Measurements from ENCODE around the gene BLTP1. TPM values are rescaled to one million over a fixed set of nuclear protein-coding genes. Genes with fewer than 3 reads are reported as not detected.

BLTP1 gene
- total RNA-seq, 1 experiment from 2014 or later = 164 TPM

DNA sequence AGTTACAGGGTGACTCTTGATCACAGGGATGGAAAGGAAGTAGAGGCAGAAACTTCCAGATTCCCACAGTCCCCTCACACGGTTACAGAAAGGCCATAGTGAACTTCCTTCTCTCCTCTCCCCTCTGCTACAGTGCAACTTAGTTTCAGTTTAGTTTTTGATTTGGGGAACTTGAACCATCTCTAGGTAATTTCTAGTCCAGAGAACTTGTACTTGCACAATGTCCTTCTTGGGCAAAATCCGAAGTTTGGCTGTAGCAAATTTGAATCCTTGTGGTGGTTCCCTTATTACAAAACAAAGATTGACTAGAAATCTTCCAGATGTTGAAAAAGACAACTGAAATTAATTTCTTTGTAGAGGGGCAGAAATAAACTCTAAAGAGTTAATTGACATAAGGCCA lies 1.2 kb upstream of the BLTP1 start:
- no peak overlapping the region for H3K9ac ChIP-seq (ENCODE audit: low read length)
- H3K4me2 ChIP-seq (ENCODE audit: low read depth, low read length, poor library complexity, severe bottlenecking) = peak overlapping the region; percentile 90
- H3K9me3 ChIP-seq (ENCODE audit: low read length) = no peaks in the 10 kb centered on the region
- peaks cover 35% of the 10 kb centered on the region for H3K79me2 ChIP-seq (ENCODE audit: low read length)
- no peaks in the 10 kb centered on the region for H4K20me1 ChIP-seq (ENCODE audit: insufficient read depth, low read depth, low read length)
- peak; percentile 52 for DNase-seq
- H3K36me3 ChIP-seq (ENCODE audit: insufficient read depth, low read length) = peaks cover 4% of the 10 kb centered on the region
- H3K4me3 ChIP-seq (ENCODE audit: low read length) = peak overlapping the region; percentile 93; the same call in 1 of the 2 replicates
- peaks cover 30% of the 10 kb centered on the region for H3K4me1 ChIP-seq (ENCODE audit: low read length)
- H3K27me3 ChIP-seq (ENCODE audit: low read length) = no peaks in the 10 kb centered on the region
- no peaks in the 10 kb centered on the region for H3K9me2 ChIP-seq (replicated peaks; ENCODE audit: insufficient read depth, low read length)
- no peak overlapping the region; the same call in 1 of the 2 replicates for H3K27ac ChIP-seq (ENCODE audit: low read length)
- peak overlapping the region; percentile 26 for H2AFZ ChIP-seq (ENCODE audit: low read length)

DNA sequence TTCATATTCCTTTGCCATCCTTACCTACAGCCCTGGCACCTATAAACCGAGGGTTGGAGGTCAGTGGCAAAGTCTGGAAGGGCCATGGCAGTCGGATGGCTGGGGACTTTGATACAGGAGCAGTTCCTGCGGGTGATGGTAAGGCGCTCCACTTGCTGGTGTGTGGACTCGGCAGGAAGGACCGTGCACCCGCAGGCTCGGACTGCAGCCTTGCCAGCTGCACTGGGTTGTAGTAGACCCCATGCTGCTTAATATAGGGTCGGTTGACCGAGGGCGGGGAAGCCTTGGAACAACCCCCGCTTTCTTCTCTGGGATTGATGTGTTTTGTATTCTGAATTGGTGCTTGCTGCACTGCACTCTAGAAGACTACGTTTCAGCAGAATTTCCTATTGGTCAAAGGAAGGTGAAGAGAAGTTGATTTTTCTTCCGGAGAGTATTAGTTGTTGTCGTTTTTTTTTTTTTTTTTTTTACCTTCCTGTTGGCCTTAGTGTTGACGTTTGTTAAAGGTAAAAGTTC lies 638 bp downstream of the BLTP1 start:
- Histone ChIP-seq H3K9me2 (replicated peaks; ENCODE audit: insufficient read depth, low read length) (no peaks in the 10 kb centered on the region), H4K20me1 (ENCODE audit: insufficient read depth, low read depth, low read length) (no peaks in the 10 kb centered on the region), H3K4me1 (ENCODE audit: low read length) (peaks cover 33% of the 10 kb centered on the region), H3K4me2 (ENCODE audit: low read depth, low read length, poor library complexity, severe bottlenecking) (peak overlapping the region; percentile 90), H3K9me3 (ENCODE audit: low read length) (no peaks in the 10 kb centered on the region), H3K36me3 (ENCODE audit: insufficient read depth, low read length) (peaks cover 10% of the 10 kb centered on the region), H3K27me3 (ENCODE audit: low read length) (no peaks in the 10 kb centered on the region), H3K79me2 (ENCODE audit: low read length) (peaks cover 54% of the 10 kb centered on the region), H3K27ac (ENCODE audit: low read length) (peak overlapping the region; percentile 68), H3K4me3 (ENCODE audit: low read length) (peak overlapping the region; percentile 93), H2AFZ (ENCODE audit: low read length) (peak overlapping the region; percentile 33; the same call in 1 of the 2 replicates), H3K9ac (ENCODE audit: low read length) (peak overlapping the region; percentile 88)
- peak; percentile 72 for DNase-seq

- Histone ChIP-seq H3K4me2 (ENCODE audit: low read depth, low read length, poor library complexity, severe bottlenecking) (no peak overlapping the region), H2AFZ (ENCODE audit: low read length) (no peak overlapping the region)
Measured at GRCh38 chr4:122156819-122157218, 4.7 kb downstream of the BLTP1 start.

DNA sequence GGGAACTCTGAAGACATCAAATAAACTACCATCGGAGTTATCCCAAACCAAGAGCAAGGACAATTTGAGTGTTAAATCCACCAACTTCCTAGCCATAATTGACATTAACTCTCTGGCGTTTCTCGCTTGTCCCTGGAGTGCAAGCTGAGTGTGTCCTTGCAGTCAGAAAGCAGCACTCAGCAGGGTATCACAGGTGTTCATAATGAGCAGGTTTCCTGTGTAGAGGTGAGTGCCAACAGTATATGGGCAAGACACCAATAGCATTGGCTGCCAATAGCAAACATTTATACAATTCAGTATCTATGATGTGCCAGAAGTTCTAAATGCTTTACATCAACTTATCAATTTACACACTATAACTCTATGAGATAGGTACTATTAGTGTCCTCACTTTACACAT lies 11.2 kb downstream of the BLTP1 start:
- Histone ChIP-seq H3K9ac (ENCODE audit: low read length) (no peak overlapping the region), H3K27ac (ENCODE audit: low read length) (no peak overlapping the region), H3K9me3 (ENCODE audit: low read length) (no peaks in the 10 kb centered on the region), H3K4me2 (ENCODE audit: low read depth, low read length, poor library complexity, severe bottlenecking) (no peak overlapping the region), H3K79me2 (ENCODE audit: low read length) (peaks cover 83% of the 10 kb centered on the region), H3K36me3 (ENCODE audit: insufficient read depth, low read length) (peaks cover 5% of the 10 kb centered on the region; the same call in 1 of the 2 replicates), H3K9me2 (replicated peaks; ENCODE audit: insufficient read depth, low read length) (no peaks in the 10 kb centered on the region), H4K20me1 (ENCODE audit: insufficient read depth, low read depth, low read length) (no peaks in the 10 kb centered on the region), H2AFZ (ENCODE audit: low read length) (no peak overlapping the region), H3K4me3 (ENCODE audit: low read length) (no peak overlapping the region), H3K4me1 (ENCODE audit: low read length) (peaks cover 11% of the 10 kb centered on the region), H3K27me3 (ENCODE audit: low read length) (no peaks in the 10 kb centered on the region)
- DNase-seq = no peak

More at GRCh38 chr4:122156819-122157218, 4.7 kb downstream of the BLTP1 start:
- H3K27ac ChIP-seq (ENCODE audit: low read length) = no peak overlapping the region
- H3K27me3 ChIP-seq (ENCODE audit: low read length) = no peaks in the 10 kb centered on the region
- H3K4me1 ChIP-seq (ENCODE audit: low read length) = peaks cover 17% of the 10 kb centered on the region
- no peaks in the 10 kb centered on the region for H3K9me2 ChIP-seq (replicated peaks; ENCODE audit: insufficient read depth, low read length)
- H3K79me2 ChIP-seq (ENCODE audit: low read length) = peaks cover 92% of the 10 kb centered on the region
- H3K4me3 ChIP-seq (ENCODE audit: low read length) = no peak overlapping the region
- H3K9ac ChIP-seq (ENCODE audit: low read length) = no peak overlapping the region
- H4K20me1 ChIP-seq (ENCODE audit: insufficient read depth, low read depth, low read length) = no peaks in the 10 kb centered on the region
- no peak for DNase-seq
- H3K9me3 ChIP-seq (ENCODE audit: low read length) = no peaks in the 10 kb centered on the region
- H3K36me3 ChIP-seq (ENCODE audit: insufficient read depth, low read length) = peaks cover 10% of the 10 kb centered on the region

DNA sequence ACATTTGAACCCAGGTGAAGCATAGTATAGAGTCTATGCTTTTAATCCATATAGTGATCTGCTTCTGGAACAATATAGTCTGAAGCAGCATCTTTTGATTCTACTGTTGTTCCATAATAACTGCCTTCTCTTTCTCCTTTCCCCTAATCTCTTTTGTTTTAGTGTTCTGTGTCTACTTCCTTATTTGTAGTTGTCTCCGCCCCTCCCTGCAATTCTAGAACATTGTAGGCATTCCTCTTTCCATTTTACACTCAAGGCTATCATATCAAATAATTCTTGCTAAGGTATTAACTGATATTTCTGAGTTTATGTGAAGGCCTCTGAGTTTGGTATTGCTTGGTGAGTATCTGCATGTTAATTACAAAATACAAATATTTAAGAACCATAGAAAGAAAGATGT lies 11.6 kb downstream of the BLTP1 start:
- Histone ChIP-seq H3K4me2 (ENCODE audit: low read depth, low read length, poor library complexity, severe bottlenecking) (no peak overlapping the region), H3K36me3 (ENCODE audit: insufficient read depth, low read length) (peaks cover 5% of the 10 kb centered on the region; the same call in 1 of the 2 replicates), H3K27me3 (ENCODE audit: low read length) (no peaks in the 10 kb centered on the region), H3K27ac (ENCODE audit: low read length) (no peak overlapping the region), H3K9me3 (ENCODE audit: low read length) (no peaks in the 10 kb centered on the region), H2AFZ (ENCODE audit: low read length) (no peak overlapping the region), H3K4me1 (ENCODE audit: low read length) (peaks cover 11% of the 10 kb centered on the region), H3K4me3 (ENCODE audit: low read length) (no peak overlapping the region), H4K20me1 (ENCODE audit: insufficient read depth, low read depth, low read length) (no peaks in the 10 kb centered on the region), H3K9ac (ENCODE audit: low read length) (no peak overlapping the region), H3K79me2 (ENCODE audit: low read length) (peaks cover 83% of the 10 kb centered on the region), H3K9me2 (replicated peaks; ENCODE audit: insufficient read depth, low read length) (no peaks in the 10 kb centered on the region)
- peak; percentile 50 for DNase-seq

- Histone ChIP-seq H3K36me3 (ENCODE audit: insufficient read depth, low read length) (peaks cover 5% of the 10 kb centered on the region; the same call in 1 of the 2 replicates), H3K9me3 (ENCODE audit: low read length) (no peaks in the 10 kb centered on the region), H3K27me3 (ENCODE audit: low read length) (no peaks in the 10 kb centered on the region), H3K79me2 (ENCODE audit: low read length) (peaks cover 74% of the 10 kb centered on the region), H2AFZ (ENCODE audit: low read length) (no peak overlapping the region), H3K27ac (ENCODE audit: low read length) (no peak overlapping the region), H4K20me1 (ENCODE audit: insufficient read depth, low read depth, low read length) (no peaks in the 10 kb centered on the region), H3K9me2 (replicated peaks; ENCODE audit: insufficient read depth, low read length) (no peaks in the 10 kb centered on the region), H3K4me1 (ENCODE audit: low read length) (peaks cover 17% of the 10 kb centered on the region), H3K9ac (ENCODE audit: low read length) (no peak overlapping the region), H3K4me2 (ENCODE audit: low read depth, low read length, poor library complexity, severe bottlenecking) (no peak overlapping the region), H3K4me3 (ENCODE audit: low read length) (no peak overlapping the region)
- no peak for DNase-seq
Measured at GRCh38 chr4:122167369-122167768, 15.2 kb downstream of the BLTP1 start.

DNA sequence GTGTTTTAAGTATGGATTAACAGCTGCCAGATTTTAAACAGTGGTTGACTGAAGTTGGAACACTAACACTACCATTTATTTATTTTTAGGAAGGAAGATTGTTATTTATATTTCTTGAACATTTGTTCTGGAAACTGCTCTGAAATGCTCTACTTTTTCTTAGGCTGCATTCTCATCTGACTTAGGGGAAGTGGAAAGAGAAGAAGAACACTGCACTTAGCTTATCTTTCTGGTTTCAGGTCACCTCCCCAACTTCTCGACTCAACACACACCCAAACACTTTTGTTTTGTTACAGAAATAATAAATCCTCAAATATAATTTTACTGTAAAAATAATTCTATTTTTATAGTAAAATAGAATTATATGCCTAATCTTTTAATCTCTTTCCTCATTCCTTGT lies 18.6 kb downstream of the BLTP1 start:
- no peak overlapping the region for H3K4me2 ChIP-seq (ENCODE audit: low read depth, low read length, poor library complexity, severe bottlenecking)
- no peak overlapping the region for H3K4me3 ChIP-seq (ENCODE audit: low read length)
- peaks cover 61% of the 10 kb centered on the region for H3K79me2 ChIP-seq (ENCODE audit: low read length)
- no peaks in the 10 kb centered on the region for H3K9me2 ChIP-seq (replicated peaks; ENCODE audit: insufficient read depth, low read length)
- H3K36me3 ChIP-seq (ENCODE audit: insufficient read depth, low read length) = peaks cover 11% of the 10 kb centered on the region
- no peaks in the 10 kb centered on the region for H3K27me3 ChIP-seq (ENCODE audit: low read length)
- H3K9ac ChIP-seq (ENCODE audit: low read length) = no peak overlapping the region
- no peaks in the 10 kb centered on the region for H4K20me1 ChIP-seq (ENCODE audit: insufficient read depth, low read depth, low read length)
- DNase-seq = no peak
- H3K9me3 ChIP-seq (ENCODE audit: low read length) = no peaks in the 10 kb centered on the region
- H3K27ac ChIP-seq (ENCODE audit: low read length) = no peak overlapping the region
- H3K4me1 ChIP-seq (ENCODE audit: low read length) = peaks cover 6% of the 10 kb centered on the region
- H2AFZ ChIP-seq (ENCODE audit: low read length) = no peak overlapping the region

GRCh38 chr4:122171323-122171722 lies 19.2 kb downstream of the BLTP1 start:
- peaks cover 6% of the 10 kb centered on the region for H3K4me1 ChIP-seq (ENCODE audit: low read length)
- no peaks in the 10 kb centered on the region for H3K27me3 ChIP-seq (ENCODE audit: low read length)
- H3K9me3 ChIP-seq (ENCODE audit: low read length) = no peaks in the 10 kb centered on the region
- H3K27ac ChIP-seq (ENCODE audit: low read length) = no peak overlapping the region
- H3K9ac ChIP-seq (ENCODE audit: low read length) = no peak overlapping the region
- DNase-seq = no peak
- peaks cover 11% of the 10 kb centered on the region for H3K36me3 ChIP-seq (ENCODE audit: insufficient read depth, low read length)
- no peaks in the 10 kb centered on the region for H3K9me2 ChIP-seq (replicated peaks; ENCODE audit: insufficient read depth, low read length)
- H2AFZ ChIP-seq (ENCODE audit: low read length) = no peak overlapping the region
- no peak overlapping the region for H3K4me2 ChIP-seq (ENCODE audit: low read depth, low read length, poor library complexity, severe bottlenecking)
- peaks cover 61% of the 10 kb centered on the region for H3K79me2 ChIP-seq (ENCODE audit: low read length)
- no peak overlapping the region for H3K4me3 ChIP-seq (ENCODE audit: low read length)
- no peaks in the 10 kb centered on the region for H4K20me1 ChIP-seq (ENCODE audit: insufficient read depth, low read depth, low read length)
